ENCODE results near the gene PHACTR1.

The PHACTR1 gene

DNA sequence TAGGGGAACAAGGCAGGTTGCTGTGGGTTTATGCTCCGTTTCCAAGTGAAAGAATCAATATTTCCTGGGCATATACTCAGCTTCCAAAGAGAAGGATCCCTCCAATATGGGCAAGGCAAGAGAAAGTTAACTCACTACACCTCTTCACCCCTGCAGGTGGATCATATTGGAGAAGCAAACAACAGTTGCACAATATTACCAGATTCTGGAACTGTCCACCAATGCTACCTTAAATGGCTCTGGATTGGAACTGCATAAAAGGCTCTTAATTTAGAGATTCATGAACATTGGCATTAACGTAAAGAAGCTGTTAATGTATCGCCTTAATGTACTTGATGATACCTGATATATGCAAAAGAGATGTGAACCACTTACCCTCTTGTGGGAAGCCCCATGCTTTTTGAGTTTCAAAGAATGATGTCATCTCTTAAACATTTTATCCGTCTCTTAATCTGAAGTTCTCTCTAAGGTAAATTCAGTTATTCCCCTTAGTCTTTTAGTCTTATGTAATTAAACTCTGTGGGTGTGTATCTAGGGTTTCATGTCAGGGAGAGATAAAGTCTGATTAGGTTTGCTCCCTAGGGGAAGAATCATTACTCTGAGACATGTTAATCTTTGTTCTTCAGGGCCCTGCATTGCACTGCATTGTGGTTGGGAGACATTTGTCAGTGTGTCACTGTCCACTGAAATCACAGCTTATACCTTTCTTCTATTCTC is 99.5 kb downstream of the PHACTR1 start:
- TF ChIP-seq ESRRG (CRISPR knock-in tag; IDR thresholded peaks at IDR 0.05) (no peak), ISL1 (CRISPR knock-in tag; IDR thresholded peaks at IDR 0.05) (peak; percentile 54)

DNA sequence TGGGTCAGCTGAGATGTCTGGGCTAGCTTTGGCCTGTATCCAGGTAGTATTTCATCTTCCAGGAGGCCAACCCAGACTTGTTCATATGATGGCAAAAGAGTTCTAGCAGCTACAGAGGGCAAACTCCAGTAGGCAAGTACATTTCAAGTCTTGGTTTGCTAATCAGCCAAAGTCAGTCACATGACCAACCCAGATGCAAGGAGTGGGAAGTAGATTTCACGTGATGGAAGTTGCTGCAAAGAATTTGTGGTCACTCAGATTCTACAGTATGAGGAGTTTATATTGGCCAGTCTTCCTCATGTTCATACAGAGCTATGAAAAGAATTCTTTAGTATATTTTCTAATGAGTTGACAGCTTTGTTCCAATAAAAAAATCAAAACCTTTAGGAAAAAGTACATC is 101.8 kb downstream of the PHACTR1 start:
- no peak for ATAC-seq

More for the DNA sequence above, 99.5 kb downstream of the PHACTR1 start:
- ATAC-seq, result no peak

DNA sequence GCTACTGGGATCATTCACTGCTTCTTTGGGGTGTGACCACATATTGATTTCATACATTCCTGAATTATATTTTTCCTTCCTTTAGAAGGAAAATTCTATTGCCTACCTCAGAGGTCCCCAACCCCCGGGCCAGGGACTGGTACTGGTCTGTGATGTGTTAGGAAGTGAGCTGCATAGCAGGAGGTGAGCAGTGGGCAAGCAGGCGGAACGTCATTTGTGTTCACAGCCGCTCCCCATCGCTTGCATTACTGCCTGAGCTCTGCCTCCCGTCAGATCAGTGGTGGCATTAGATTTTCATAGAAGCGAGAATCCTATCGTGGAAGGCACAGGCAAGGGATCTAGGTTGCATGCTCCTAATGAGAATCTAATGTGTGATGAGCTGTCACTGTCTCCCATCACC is 107.3 kb downstream of the PHACTR1 start:
- ATAC-seq, result no peak
- TF ChIP-seq BACH2 (CRISPR knock-in tag; IDR thresholded peaks at IDR 0.05; ENCODE audit: borderline replicate concordance), result no peak
- no peak for TF ChIP-seq ARNTL (CRISPR knock-in tag; IDR thresholded peaks at IDR 0.05; ENCODE audit: borderline replicate concordance, low read depth)
- no peak for TF ChIP-seq CSDC2 (CRISPR knock-in tag; IDR thresholded peaks at IDR 0.05)
- no peak for TF ChIP-seq ZC3H10 (CRISPR knock-in tag; IDR thresholded peaks at IDR 0.05)
- no peak for TF ChIP-seq OSR1 (CRISPR knock-in tag; IDR thresholded peaks at IDR 0.05)
- TF ChIP-seq, protein P1, sequence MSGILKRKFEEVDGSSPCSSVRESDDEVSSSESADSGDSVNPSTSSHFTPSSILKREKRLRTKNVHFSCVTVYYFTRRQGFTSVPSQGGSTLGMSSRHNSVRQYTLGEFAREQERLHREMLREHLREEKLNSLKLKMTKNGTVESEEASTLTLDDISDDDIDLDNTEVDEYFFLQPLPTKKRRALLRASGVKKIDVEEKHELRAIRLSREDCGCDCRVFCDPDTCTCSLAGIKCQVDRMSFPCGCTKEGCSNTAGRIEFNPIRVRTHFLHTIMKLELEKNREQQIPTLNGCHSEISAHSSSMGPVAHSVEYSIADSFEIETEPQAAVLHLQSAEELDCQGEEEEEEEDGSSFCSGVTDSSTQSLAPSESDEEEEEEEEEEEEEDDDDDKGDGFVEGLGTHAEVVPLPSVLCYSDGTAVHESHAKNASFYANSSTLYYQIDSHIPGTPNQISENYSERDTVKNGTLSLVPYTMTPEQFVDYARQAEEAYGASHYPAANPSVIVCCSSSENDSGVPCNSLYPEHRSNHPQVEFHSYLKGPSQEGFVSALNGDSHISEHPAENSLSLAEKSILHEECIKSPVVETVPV (CRISPR knock-in tag; IDR thresholded peaks at IDR 0.05), result no peak
- TF ChIP-seq SNAI2 (CRISPR knock-in tag; IDR thresholded peaks at IDR 0.05), result no peak
- TF ChIP-seq, protein P2, sequence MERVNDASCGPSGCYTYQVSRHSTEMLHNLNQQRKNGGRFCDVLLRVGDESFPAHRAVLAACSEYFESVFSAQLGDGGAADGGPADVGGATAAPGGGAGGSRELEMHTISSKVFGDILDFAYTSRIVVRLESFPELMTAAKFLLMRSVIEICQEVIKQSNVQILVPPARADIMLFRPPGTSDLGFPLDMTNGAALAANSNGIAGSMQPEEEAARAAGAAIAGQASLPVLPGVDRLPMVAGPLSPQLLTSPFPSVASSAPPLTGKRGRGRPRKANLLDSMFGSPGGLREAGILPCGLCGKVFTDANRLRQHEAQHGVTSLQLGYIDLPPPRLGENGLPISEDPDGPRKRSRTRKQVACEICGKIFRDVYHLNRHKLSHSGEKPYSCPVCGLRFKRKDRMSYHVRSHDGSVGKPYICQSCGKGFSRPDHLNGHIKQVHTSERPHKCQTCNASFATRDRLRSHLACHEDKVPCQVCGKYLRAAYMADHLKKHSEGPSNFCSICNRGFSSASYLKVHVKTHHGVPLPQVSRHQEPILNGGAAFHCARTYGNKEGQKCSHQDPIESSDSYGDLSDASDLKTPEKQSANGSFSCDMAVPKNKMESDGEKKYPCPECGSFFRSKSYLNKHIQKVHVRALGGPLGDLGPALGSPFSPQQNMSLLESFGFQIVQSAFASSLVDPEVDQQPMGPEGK (CRISPR knock-in tag; IDR thresholded peaks at IDR 0.05; ENCODE audit: borderline replicate concordance), result no peak
- TF ChIP-seq, protein P3, sequence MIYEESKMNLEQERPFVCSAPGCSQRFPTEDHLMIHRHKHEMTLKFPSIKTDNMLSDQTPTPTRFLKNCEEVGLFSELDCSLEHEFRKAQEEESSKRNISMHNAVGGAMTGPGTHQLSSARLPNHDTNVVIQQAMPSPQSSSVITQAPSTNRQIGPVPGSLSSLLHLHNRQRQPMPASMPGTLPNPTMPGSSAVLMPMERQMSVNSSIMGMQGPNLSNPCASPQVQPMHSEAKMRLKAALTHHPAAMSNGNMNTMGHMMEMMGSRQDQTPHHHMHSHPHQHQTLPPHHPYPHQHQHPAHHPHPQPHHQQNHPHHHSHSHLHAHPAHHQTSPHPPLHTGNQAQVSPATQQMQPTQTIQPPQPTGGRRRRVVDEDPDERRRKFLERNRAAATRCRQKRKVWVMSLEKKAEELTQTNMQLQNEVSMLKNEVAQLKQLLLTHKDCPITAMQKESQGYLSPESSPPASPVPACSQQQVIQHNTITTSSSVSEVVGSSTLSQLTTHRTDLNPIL (CRISPR knock-in tag; IDR thresholded peaks at IDR 0.05; ENCODE audit: low read depth), result no peak
- TF ChIP-seq, protein P4, sequence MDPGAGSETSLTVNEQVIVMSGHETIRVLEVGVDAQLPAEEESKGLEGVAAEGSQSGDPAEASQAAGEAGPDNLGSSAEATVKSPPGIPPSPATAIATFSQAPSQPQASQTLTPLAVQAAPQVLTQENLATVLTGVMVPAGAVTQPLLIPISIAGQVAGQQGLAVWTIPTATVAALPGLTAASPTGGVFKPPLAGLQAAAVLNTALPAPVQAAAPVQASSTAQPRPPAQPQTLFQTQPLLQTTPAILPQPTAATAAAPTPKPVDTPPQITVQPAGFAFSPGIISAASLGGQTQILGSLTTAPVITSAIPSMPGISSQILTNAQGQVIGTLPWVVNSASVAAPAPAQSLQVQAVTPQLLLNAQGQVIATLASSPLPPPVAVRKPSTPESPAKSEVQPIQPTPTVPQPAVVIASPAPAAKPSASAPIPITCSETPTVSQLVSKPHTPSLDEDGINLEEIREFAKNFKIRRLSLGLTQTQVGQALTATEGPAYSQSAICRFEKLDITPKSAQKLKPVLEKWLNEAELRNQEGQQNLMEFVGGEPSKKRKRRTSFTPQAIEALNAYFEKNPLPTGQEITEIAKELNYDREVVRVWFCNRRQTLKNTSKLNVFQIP (CRISPR knock-in tag; IDR thresholded peaks at IDR 0.05; ENCODE audit: borderline replicate concordance, low read depth), result no peak
- TF ChIP-seq ZNF8 (CRISPR knock-in tag; IDR thresholded peaks at IDR 0.05), result no peak
- no peak for TF ChIP-seq ZNF70 (CRISPR knock-in tag; IDR thresholded peaks at IDR 0.05)
- TF ChIP-seq ISL1 (CRISPR knock-in tag; IDR thresholded peaks at IDR 0.05), result no peak
- no peak for TF ChIP-seq PPARA (CRISPR knock-in tag; IDR thresholded peaks at IDR 0.05; ENCODE audit: borderline replicate concordance)

More for the DNA sequence above, 101.8 kb downstream of the PHACTR1 start:
- TF ChIP-seq, protein P2 (CRISPR knock-in tag; IDR thresholded peaks at IDR 0.05; ENCODE audit: borderline replicate concordance), result no peak
- TF ChIP-seq TOX (CRISPR knock-in tag; IDR thresholded peaks at IDR 0.05; ENCODE audit: borderline replicate concordance) (no peak), ZC3H10 (CRISPR knock-in tag; IDR thresholded peaks at IDR 0.05) (no peak), ZNF565 (CRISPR knock-in tag; conservative IDR thresholded peaks at IDR 0.05; ENCODE audit: low read depth) (no peak), OSR1 (CRISPR knock-in tag; IDR thresholded peaks at IDR 0.05) (no peak), ZFP30 (CRISPR knock-in tag; IDR thresholded peaks at IDR 0.05) (no peak), PPARA (CRISPR knock-in tag; IDR thresholded peaks at IDR 0.05; ENCODE audit: borderline replicate concordance) (no peak), TCF4 (CRISPR knock-in tag; IDR thresholded peaks at IDR 0.05; ENCODE audit: borderline replicate concordance) (no peak), RARB (CRISPR knock-in tag; IDR thresholded peaks at IDR 0.05) (no peak), ARNTL (CRISPR knock-in tag; IDR thresholded peaks at IDR 0.05; ENCODE audit: borderline replicate concordance, low read depth) (no peak), GLIS3 (CRISPR knock-in tag; IDR thresholded peaks at IDR 0.05) (no peak), ZNF70 (CRISPR knock-in tag; IDR thresholded peaks at IDR 0.05) (no peak), ZNF8 (CRISPR knock-in tag; IDR thresholded peaks at IDR 0.05) (no peak), ZFP3 (CRISPR knock-in tag; IDR thresholded peaks at IDR 0.05) (no peak), BACH2 (CRISPR knock-in tag; IDR thresholded peaks at IDR 0.05; ENCODE audit: borderline replicate concordance) (no peak), CSDC2 (CRISPR knock-in tag; IDR thresholded peaks at IDR 0.05) (no peak), SNAI2 (CRISPR knock-in tag; IDR thresholded peaks at IDR 0.05) (no peak)
- TF ChIP-seq, protein P3 (CRISPR knock-in tag; IDR thresholded peaks at IDR 0.05; ENCODE audit: low read depth), result no peak
- TF ChIP-seq, protein P1 (CRISPR knock-in tag; IDR thresholded peaks at IDR 0.05), result no peak
- TF ChIP-seq, protein P4 (CRISPR knock-in tag; IDR thresholded peaks at IDR 0.05; ENCODE audit: borderline replicate concordance, low read depth), result no peak

Measured in SK-N-SH treated with all-trans-retinoic acid at 6 μM for 48 hours (cell line).